ENCODE results near the gene ZBTB20.

ZBTB20 gene

GRCh38 chr3:114687151-114687550 is 459.9 kb downstream of the ZBTB20 start:
- Histone ChIP-seq H3K27me3 (ENCODE audit: control insufficient read depth, low read length) (no peaks in the 10 kb centered on the region), H3K79me2 (ENCODE audit: control insufficient read depth, low read length) (no peaks in the 10 kb centered on the region), H3K4me3 (ENCODE audit: low read length) (no peak overlapping the region), H3K4me2 (ENCODE audit: low read length) (no peak overlapping the region), H3K9me3 (ENCODE audit: control insufficient read depth, insufficient read depth, low read length) (no peaks in the 10 kb centered on the region), H3K9me2 (replicated peaks; ENCODE audit: control insufficient read depth, low read length) (no peaks in the 10 kb centered on the region), H3K36me3 (ENCODE audit: control insufficient read depth, low read length) (no peaks in the 10 kb centered on the region), H4K20me1 (ENCODE audit: control insufficient read depth, insufficient read depth, low read depth, low read length) (no peaks in the 10 kb centered on the region; the same call in 1 of the 2 replicates), H3F3A (ENCODE audit: control insufficient read depth, insufficient read depth) (no peaks in the 10 kb centered on the region), H3K4me1 (ENCODE audit: control insufficient read depth, low read length) (no peaks in the 10 kb centered on the region), H3K27ac (ENCODE audit: low read depth, low read length) (no peak overlapping the region)
- TF ChIP-seq EZH2phosphoT487 (IDR thresholded peaks at IDR 0.05; ENCODE audit: borderline replicate concordance, low read length): no peak
- no peak for TF ChIP-seq CTCF (IDR thresholded peaks at IDR 0.05; ENCODE audit: low read depth, low read length, poor library complexity, severe bottlenecking)

- no peaks in the 10 kb centered on the region for H3K36me3 ChIP-seq (ENCODE audit: control insufficient read depth, low read length)
- no peak overlapping the region for H3K4me2 ChIP-seq (ENCODE audit: low read length)
- H3K4me3 ChIP-seq (ENCODE audit: low read length): no peak overlapping the region
- no peaks in the 10 kb centered on the region for H3K9me3 ChIP-seq (ENCODE audit: control insufficient read depth, insufficient read depth, low read length)
- no peaks in the 10 kb centered on the region for H3F3A ChIP-seq (ENCODE audit: control insufficient read depth, insufficient read depth)
- no peaks in the 10 kb centered on the region; the same call in 1 of the 2 replicates for H4K20me1 ChIP-seq (ENCODE audit: control insufficient read depth, insufficient read depth, low read depth, low read length)
- H3K79me2 ChIP-seq (ENCODE audit: control insufficient read depth, low read length): no peaks in the 10 kb centered on the region
- TF ChIP-seq CTCF (IDR thresholded peaks at IDR 0.05; ENCODE audit: low read depth, low read length, poor library complexity, severe bottlenecking): no peak
- H3K4me1 ChIP-seq (ENCODE audit: control insufficient read depth, low read length): no peaks in the 10 kb centered on the region
- H3K9me2 ChIP-seq (replicated peaks; ENCODE audit: control insufficient read depth, low read length): no peaks in the 10 kb centered on the region
- H3K27me3 ChIP-seq (ENCODE audit: control insufficient read depth, low read length): no peaks in the 10 kb centered on the region
- no peak overlapping the region for H3K27ac ChIP-seq (ENCODE audit: low read depth, low read length)
Measured at GRCh38 chr3:114686621-114687020, 460.5 kb downstream of the ZBTB20 start.

- no peak overlapping the region for H3K27ac ChIP-seq (ENCODE audit: low read depth, low read length)
- H3K4me3 ChIP-seq (ENCODE audit: low read length): no peak overlapping the region
- H3K4me2 ChIP-seq (ENCODE audit: low read length): no peak overlapping the region
Measured at GRCh38 chr3:114685161-114685560, 461.9 kb downstream of the ZBTB20 start.

More at GRCh38 chr3:114685161-114685560, 461.9 kb downstream of the ZBTB20 start:
- no peaks in the 10 kb centered on the region for H3K4me1 ChIP-seq (ENCODE audit: control insufficient read depth, low read length)
- no peaks in the 10 kb centered on the region; the same call in 1 of the 2 replicates for H4K20me1 ChIP-seq (ENCODE audit: control insufficient read depth, insufficient read depth, low read depth, low read length)
- TF ChIP-seq EZH2phosphoT487 (IDR thresholded peaks at IDR 0.05; ENCODE audit: borderline replicate concordance, low read length): no peak
- no peak for TF ChIP-seq CTCF (IDR thresholded peaks at IDR 0.05; ENCODE audit: low read depth, low read length, poor library complexity, severe bottlenecking)
- no peaks in the 10 kb centered on the region for H3K27me3 ChIP-seq (ENCODE audit: control insufficient read depth, low read length)
- no peaks in the 10 kb centered on the region for H3K9me3 ChIP-seq (ENCODE audit: control insufficient read depth, insufficient read depth, low read length)
- H3K36me3 ChIP-seq (ENCODE audit: control insufficient read depth, low read length): no peaks in the 10 kb centered on the region
- H3F3A ChIP-seq (ENCODE audit: control insufficient read depth, insufficient read depth): no peaks in the 10 kb centered on the region
- no peaks in the 10 kb centered on the region for H3K9me2 ChIP-seq (replicated peaks; ENCODE audit: control insufficient read depth, low read length)
- no peaks in the 10 kb centered on the region for H3K79me2 ChIP-seq (ENCODE audit: control insufficient read depth, low read length)
